GM12878 (cell line): ENCODE results near the gene SFSWAP. TPM values are rescaled to one million over a fixed set of nuclear protein-coding genes. Genes with fewer than 3 reads are reported as not detected.

ENCODE experiments used
- ATAC-seq: fragments of 200-7000 bp; cut with Tn5 transposase; 3 replicates; pipeline ENCODE4 v1.9.1; 2020; ENCODE audit warnings: mild to moderate bottlenecking, moderate library complexity
- BruUV-seq: library from RNA; stranded (reverse); fragments of 400-500 nt; replicated peaks from 2 replicates; lab custom pipeline; 2021; lab: Mats Ljungman, UMichigan
- CTCF ChIA-PET: fragments of 300-600 bp; sonication (Branson Sonifier 250); formaldehyde crosslinking; extraction: SDS; loops from one replicate; lab custom pipeline; 2021; ENCODE audit warnings: inconsistent platforms; lab: Yijun Ruan, JAX
- POLR2A ChIA-PET: fragments of 350-600 bp; formaldehyde crosslinking; extraction: SDS; loops from one replicate; lab custom pipeline; 2021; ENCODE audit warnings: inconsistent platforms; lab: Charles Lee
- RAD21 ChIA-PET: fragments of 300-600 bp; sonication (Branson Sonifier 250); formaldehyde crosslinking; loops from one replicate; lab custom pipeline; 2023; ENCODE audit warnings: antibody characterized with exemption; ENCODE audit not compliant: unreplicated experiment; lab: Charles Lee
- SMC1A ChIA-PET: fragments of 300-600 bp; sonication (Branson Sonifier 250); formaldehyde crosslinking; loops from one replicate; lab custom pipeline; 2023; ENCODE audit not compliant: unreplicated experiment, uncharacterized antibody; lab: Charles Lee
- DNase-seq: peaks from one replicate; pipeline ENCODE4 v3.0.0-alpha.2; 2011; ENCODE audit warnings: low read depth, low spot score
- FAIRE-seq: peaks from 3 replicates; lab custom pipeline; 2011; peaks lifted over from hg19 to GRCh38; lab: Jason Lieb, UNC
- H2AFZ ChIP-seq: 2 replicates; pipeline ENCODE4 v1.6.0; 2011; ENCODE audit warnings: low read depth, low read length, control low read depth; ENCODE audit not compliant: control insufficient read depth
- H3K27ac ChIP-seq: 2 replicates; pipeline ENCODE4 v1.5.1; 2011; ENCODE audit warnings: control low read depth; ENCODE audit not compliant: control insufficient read depth, insufficient read depth
- H3K27me3 ChIP-seq, 2 experiments: replicated peaks in 1 of 2; 2 replicates each; pipeline versions ENCODE4 v1.6.0 to v1.6.1; 2011; ENCODE audit warnings: low read length in 1 of 2; ENCODE audit not compliant: control insufficient read depth in 2 of 2, insufficient read depth in 2 of 2
- H3K36me3 ChIP-seq, 2 experiments: 2 replicates each; pipeline ENCODE4 v1.5.1; 2011; ENCODE audit warnings: low read length in 1 of 2; ENCODE audit not compliant: control insufficient read depth in 2 of 2, insufficient read depth in 2 of 2
- H3K4me1 ChIP-seq: 2 replicates; pipeline ENCODE4 v1.6.1; 2011; ENCODE audit warnings: mild to moderate bottlenecking, low read length, moderate library complexity, mixed read lengths; ENCODE audit not compliant: control insufficient read depth, insufficient read depth
- H3K4me2 ChIP-seq: 2 replicates; pipeline ENCODE4 v1.6.0; 2011; ENCODE audit warnings: control low read depth; ENCODE audit not compliant: control insufficient read depth, insufficient read depth
- H3K4me3 ChIP-seq: fragments of 200-600 bp; sonication (generic); 2 replicates; pipeline ENCODE4 v1.5.1; 2016
- H3K79me2 ChIP-seq: 2 replicates; pipeline ENCODE4 v1.6.0; 2011; ENCODE audit warnings: low read length; ENCODE audit not compliant: control insufficient read depth, insufficient read depth
- H3K9ac ChIP-seq: 2 replicates; pipeline ENCODE4 v1.8.0; 2011; ENCODE audit warnings: low read length, control low read depth, mixed read lengths; ENCODE audit not compliant: control insufficient read depth, insufficient read depth
- H3K9me3 ChIP-seq: replicated peaks from 3 replicates; pipeline ENCODE4 v1.5.1; 2011; ENCODE audit warnings: mild to moderate bottlenecking, low read length; ENCODE audit not compliant: control insufficient read depth, insufficient read depth
- H4K20me1 ChIP-seq: 2 replicates; pipeline ENCODE4 v1.6.0; 2011; ENCODE audit not compliant: control insufficient read depth, insufficient read depth
- CBFB ChIP-seq: IDR thresholded peaks from 2 replicates; pipeline ENCODE4 v1.6.1; 2016; ENCODE audit warnings: antibody characterized with exemption, low read depth
- E2F8 ChIP-seq: fragments of 450-650 bp; IDR thresholded peaks from 2 replicates; pipeline ENCODE4 v1.6.1; 2018; ENCODE audit warnings: mild to moderate bottlenecking, low read depth, moderate library complexity; ENCODE audit not compliant: partially characterized antibody
- HDAC2 ChIP-seq: fragments of 200-600 bp; sonication (generic); IDR thresholded peaks from 2 replicates; pipeline ENCODE4 v1.6.1; 2017
- LARP7 ChIP-seq: fragments of 450-650 bp; IDR thresholded peaks from 2 replicates; pipeline ENCODE4 v1.6.1; 2017; ENCODE audit warnings: mild to moderate bottlenecking
- MEF2A ChIP-seq: IDR thresholded peaks from 2 replicates; pipeline ENCODE4 v1.6.1; 2011; ENCODE audit warnings: low read depth, mild to moderate bottlenecking, low read length, moderate library complexity; ENCODE audit not compliant: insufficient read depth
- NFYB ChIP-seq: IDR thresholded peaks from 2 replicates; pipeline ENCODE4 v1.6.1; 2011; ENCODE audit warnings: low read depth, mild to moderate bottlenecking, low read length, improper control_type of control experiment, moderate library complexity; ENCODE audit not compliant: insufficient read depth
- SP1 ChIP-seq: IDR thresholded peaks from one replicate; pipeline ENCODE4 v1.6.1; 2011; ENCODE audit warnings: low read depth, low read length
- TCF3 ChIP-seq: IDR thresholded peaks from 2 replicates; pipeline ENCODE4 v1.6.1; 2012; ENCODE audit warnings: low read depth, mild to moderate bottlenecking, low read length, borderline replicate concordance; ENCODE audit not compliant: insufficient read depth
- ZNF24 ChIP-seq: fragments of 450-650 bp; IDR thresholded peaks from 2 replicates; pipeline ENCODE4 v1.6.1; 2017; ENCODE audit warnings: antibody characterized with exemption, mild to moderate bottlenecking
- ZZZ3 ChIP-seq: IDR thresholded peaks from 2 replicates; pipeline ENCODE4 v1.6.1; 2011; ENCODE audit warnings: low read depth; ENCODE audit not compliant: control insufficient read depth, insufficient read length
- WGBS: methylation state at CpG from one replicate; pipeline ENCODE4 v1.1.6; 2016; ENCODE audit warnings: low lambda C conversion rate; ENCODE audit not compliant: insufficient replicate concordance, insufficient coverage; ENCODE audit errors: missing lambda C conversion rate; 5-methylcytosine and 5-hydroxymethylcytosine counted together
- in situ Hi-C: fragments of 300-500 bp; cut with MboI; formaldehyde crosslinking; loops from 9 replicates; pipeline ENCODE4 v1.14.3; 2018; ENCODE audit warnings: mixed read lengths
- intact Hi-C: fragments of 100-400 bp; cut with micrococcal nuclease; formaldehyde crosslinking; loops from one replicate; pipeline ENCODE4 v1.14.2; 2022; ENCODE audit not compliant: unreplicated experiment
- polyA plus RNA-seq, 11 experiments: library from polyadenylated mRNA; depleted of rRNA in 4 of 11; unstranded in 6 of 11; stranded (reverse) in 5 of 11; fragments of >200 nt; fragmentation: Nextera tagmentation in 4 of 11; fragmentation: Illumina TruSeq in 1 of 11; extraction: Ambion mirVana in 4 of 11; extraction: Trizol in 1 of 11; gene quantifications; 1 replicate in 1 of 11; 2 replicates in 10 of 11; pipeline versions ENCODE4 v1.2.1 to v1.2.3, GENCODE V29; 2011 to 2016; ENCODE audit warnings: inconsistent platforms in 2 of 11, missing spikeins in 2 of 11, low read depth in 1 of 11
- total RNA-seq, 4 experiments: library from RNA; depleted of rRNA in 3 of 4; stranded (reverse); fragments of >200 nt in 3 of 4; fragmentation: Illumina TruSeq in 1 of 4; extraction: Trizol in 1 of 4; gene quantifications; 2 replicates each; pipeline versions ENCODE4 v1.2.1 to v1.2.3, GENCODE V29; 2013 to 2021
- TF ChIP-seq, protein P1 (sequence below): fragments of 450-650 bp; IDR thresholded peaks from 2 replicates; pipeline ENCODE4 v1.6.1; 2016; ENCODE audit warnings: mild to moderate bottlenecking, moderate library complexity, borderline replicate concordance
- TF ChIP-seq, protein P2 (sequence below), 3 experiments: IDR thresholded peaks in 2 of 3; conservative IDR thresholded peaks in 1 of 3; 2 replicates each; pipeline ENCODE4 v1.5.1; 2011; ENCODE audit warnings: low read depth in 3 of 3, low read length in 3 of 3, mild to moderate bottlenecking in 3 of 3, control low read depth in 2 of 3, moderate library complexity in 2 of 3, inconsistent platforms in 1 of 3, mixed read lengths in 1 of 3; ENCODE audit not compliant: control insufficient read depth in 2 of 3, insufficient read depth in 1 of 3; ENCODE audit errors: extremely low read depth in 1 of 3

SFSWAP gene
- total and polyA plus RNA-seq, 10 of the 15 experiments (the other 5 are each of a cell fraction or from before 2014, with no cell fraction given) = 1.8 to 48.6 (median 25.0) TPM

DNA sequence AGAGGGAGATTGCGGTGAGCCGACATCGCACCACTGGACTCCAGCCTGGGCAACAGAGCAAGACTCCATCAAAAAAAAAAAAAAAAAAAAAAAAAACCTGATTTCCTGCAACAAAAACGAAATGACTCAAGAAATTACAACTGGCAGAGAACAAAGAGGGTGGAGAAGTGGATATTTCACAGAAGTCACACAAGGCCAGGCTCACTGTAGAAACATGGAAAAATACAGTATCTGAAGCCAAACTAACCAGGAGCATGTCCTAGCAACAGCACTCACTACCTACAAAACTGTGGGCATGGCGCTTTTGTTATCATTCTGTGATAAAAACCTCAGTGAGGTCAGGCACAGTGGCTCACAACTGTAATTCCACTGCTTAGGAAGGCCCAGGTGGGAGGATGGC, 105.6 kb downstream of the SFSWAP start:
- ATAC-seq (no peak), FAIRE-seq (no peak), DNase-seq (no peak)
- CTCF ChIA-PET = no interaction called here
- Histone ChIP-seq H3K4me2 (no peak overlapping the region), H2AFZ (no peak overlapping the region), H3K79me2 (no peaks in the 10 kb centered on the region), H3K36me3 (no peaks in the 10 kb centered on the region), H3K4me3 (no peak overlapping the region), H3K9me3 (peaks cover 4% of the 10 kb centered on the region; the same call in 1 of the 3 replicates), H4K20me1 (no peaks in the 10 kb centered on the region), H3K27ac (no peak overlapping the region), H3K9ac (no peak overlapping the region), H3K27me3 (no peaks in the 10 kb centered on the region), H3K4me1 (no peaks in the 10 kb centered on the region)
- in situ Hi-C loops = no loop called here
- RAD21 ChIA-PET = no interaction called here
- TF ChIP-seq MEF2A (no peak), SP1 (no peak), LARP7 (no peak), CBFB (no peak), TCF3 (no peak), ZNF24 (no peak), HDAC2 (no peak), NFYB (no peak), E2F8 (no peak), ZZZ3 (no peak)
- TF ChIP-seq, protein P1, sequence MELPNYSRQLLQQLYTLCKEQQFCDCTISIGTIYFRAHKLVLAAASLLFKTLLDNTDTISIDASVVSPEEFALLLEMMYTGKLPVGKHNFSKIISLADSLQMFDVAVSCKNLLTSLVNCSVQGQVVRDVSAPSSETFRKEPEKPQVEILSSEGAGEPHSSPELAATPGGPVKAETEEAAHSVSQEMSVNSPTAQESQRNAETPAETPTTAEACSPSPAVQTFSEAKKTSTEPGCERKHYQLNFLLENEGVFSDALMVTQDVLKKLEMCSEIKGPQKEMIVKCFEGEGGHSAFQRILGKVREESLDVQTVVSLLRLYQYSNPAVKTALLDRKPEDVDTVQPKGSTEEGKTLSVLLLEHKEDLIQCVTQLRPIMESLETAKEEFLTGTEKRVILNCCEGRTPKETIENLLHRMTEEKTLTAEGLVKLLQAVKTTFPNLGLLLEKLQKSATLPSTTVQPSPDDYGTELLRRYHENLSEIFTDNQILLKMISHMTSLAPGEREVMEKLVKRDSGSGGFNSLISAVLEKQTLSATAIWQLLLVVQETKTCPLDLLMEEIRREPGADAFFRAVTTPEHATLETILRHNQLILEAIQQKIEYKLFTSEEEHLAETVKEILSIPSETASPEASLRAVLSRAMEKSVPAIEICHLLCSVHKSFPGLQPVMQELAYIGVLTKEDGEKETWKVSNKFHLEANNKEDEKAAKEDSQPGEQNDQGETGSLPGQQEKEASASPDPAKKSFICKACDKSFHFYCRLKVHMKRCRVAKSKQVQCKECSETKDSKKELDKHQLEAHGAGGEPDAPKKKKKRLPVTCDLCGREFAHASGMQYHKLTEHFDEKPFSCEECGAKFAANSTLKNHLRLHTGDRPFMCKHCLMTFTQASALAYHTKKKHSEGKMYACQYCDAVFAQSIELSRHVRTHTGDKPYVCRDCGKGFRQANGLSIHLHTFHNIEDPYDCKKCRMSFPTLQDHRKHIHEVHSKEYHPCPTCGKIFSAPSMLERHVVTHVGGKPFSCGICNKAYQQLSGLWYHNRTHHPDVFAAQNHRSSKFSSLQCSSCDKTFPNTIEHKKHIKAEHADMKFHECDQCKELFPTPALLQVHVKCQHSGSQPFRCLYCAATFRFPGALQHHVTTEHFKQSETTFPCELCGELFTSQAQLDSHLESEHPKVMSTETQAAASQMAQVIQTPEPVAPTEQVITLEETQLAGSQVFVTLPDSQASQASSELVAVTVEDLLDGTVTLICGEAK = no peak
- TF ChIP-seq, protein P2, sequence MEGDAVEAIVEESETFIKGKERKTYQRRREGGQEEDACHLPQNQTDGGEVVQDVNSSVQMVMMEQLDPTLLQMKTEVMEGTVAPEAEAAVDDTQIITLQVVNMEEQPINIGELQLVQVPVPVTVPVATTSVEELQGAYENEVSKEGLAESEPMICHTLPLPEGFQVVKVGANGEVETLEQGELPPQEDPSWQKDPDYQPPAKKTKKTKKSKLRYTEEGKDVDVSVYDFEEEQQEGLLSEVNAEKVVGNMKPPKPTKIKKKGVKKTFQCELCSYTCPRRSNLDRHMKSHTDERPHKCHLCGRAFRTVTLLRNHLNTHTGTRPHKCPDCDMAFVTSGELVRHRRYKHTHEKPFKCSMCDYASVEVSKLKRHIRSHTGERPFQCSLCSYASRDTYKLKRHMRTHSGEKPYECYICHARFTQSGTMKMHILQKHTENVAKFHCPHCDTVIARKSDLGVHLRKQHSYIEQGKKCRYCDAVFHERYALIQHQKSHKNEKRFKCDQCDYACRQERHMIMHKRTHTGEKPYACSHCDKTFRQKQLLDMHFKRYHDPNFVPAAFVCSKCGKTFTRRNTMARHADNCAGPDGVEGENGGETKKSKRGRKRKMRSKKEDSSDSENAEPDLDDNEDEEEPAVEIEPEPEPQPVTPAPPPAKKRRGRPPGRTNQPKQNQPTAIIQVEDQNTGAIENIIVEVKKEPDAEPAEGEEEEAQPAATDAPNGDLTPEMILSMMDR (IDR thresholded peaks at IDR 0.05 in 2 of 3, conservative IDR thresholded peaks at IDR 0.05 in 1 of 3; ENCODE audit: control insufficient read depth in 2 of 3, extremely low read depth in 1 of 3, insufficient read depth in 1 of 3, low read depth in 3 of 3, low read length in 3 of 3) = no peak
- intact Hi-C loops = no loop called here
- SMC1A ChIA-PET = interaction anchor here (1.1 kb wide), 1 partner anchor 66 kb away, joined by 3 read pairs; no protein-coding TSS in a partner anchor
- POLR2A ChIA-PET = interaction anchor here (0.9 kb wide), 1 partner anchor 112 kb away, joined by 3 read pairs; no protein-coding TSS in a partner anchor
- 47% methylated on average over 2 of the region's 5 CpGs for WGBS
- no TSS peak for BruUV-seq
